Measurements from ENCODE around the gene SUMF2.
"Not testable (repeated sequence)": the region's sequence is repeated elsewhere in the genome, so short reads cannot be mapped to it uniquely, and the experiment has no call there.

The SUMF2 gene

DNA sequence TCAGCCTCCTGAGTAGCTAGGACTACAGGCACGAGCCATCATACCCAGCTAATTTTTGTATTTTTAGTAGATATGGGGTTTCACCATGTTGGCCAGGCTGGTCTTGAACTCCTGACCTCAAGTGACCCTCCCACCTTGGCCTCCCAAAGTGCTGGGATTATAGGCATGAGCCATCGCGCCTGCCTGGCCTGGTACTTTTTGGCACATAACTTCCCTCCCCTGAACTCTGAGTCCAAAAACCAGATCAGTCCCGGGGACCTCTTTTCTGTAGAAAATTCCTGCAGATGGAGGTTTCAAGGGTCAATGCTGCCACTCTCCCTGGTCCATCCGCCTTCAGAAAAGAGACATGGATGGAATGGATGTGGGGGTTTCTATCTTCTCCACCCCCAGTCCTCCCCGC lies 28.3 kb downstream of the SUMF2 start:
- H3K27ac ChIP-seq (ENCODE audit: low read length); H3K9me3 ChIP-seq (ENCODE audit: control insufficient read depth in 1 of 2, low read length in 2 of 2); H3K27me3 ChIP-seq (ENCODE audit: low read depth, low read length): not testable (repeated sequence)
- Histone ChIP-seq H3K36me3 (ENCODE audit: control insufficient read depth in 1 of 2, insufficient read depth in 2 of 2, low read length in 2 of 2) (peaks cover 0 to 11% of the 10 kb centered on the region in 2 donors), H3K4me3 (ENCODE audit: low read depth in 1 of 2, low read length in 2 of 2) (peak overlapping the region; percentile 27 to 37), H3K4me1 (ENCODE audit: control insufficient read depth in 1 of 2, insufficient read depth in 2 of 2, low read length in 2 of 2) (peaks cover 5 to 22% of the 10 kb centered on the region in 2 donors)

GRCh38 chr7:56092789-56093531 lies 28.9 kb downstream of the SUMF2 start, which contains the start of gene PHKG1:
PHKG1 (minus strand) TSS chr7:56092952; CDS start chr7:56088941, 4,011 bp downstream.
- Histone ChIP-seq H3K4me3 (ENCODE audit: low read depth in 1 of 2, low read length in 2 of 2) (peak within 1 kb of the TSS; percentile 27 to 37), H3K27ac (ENCODE audit: low read length) (no peak within 1 kb of the TSS)

DNA sequence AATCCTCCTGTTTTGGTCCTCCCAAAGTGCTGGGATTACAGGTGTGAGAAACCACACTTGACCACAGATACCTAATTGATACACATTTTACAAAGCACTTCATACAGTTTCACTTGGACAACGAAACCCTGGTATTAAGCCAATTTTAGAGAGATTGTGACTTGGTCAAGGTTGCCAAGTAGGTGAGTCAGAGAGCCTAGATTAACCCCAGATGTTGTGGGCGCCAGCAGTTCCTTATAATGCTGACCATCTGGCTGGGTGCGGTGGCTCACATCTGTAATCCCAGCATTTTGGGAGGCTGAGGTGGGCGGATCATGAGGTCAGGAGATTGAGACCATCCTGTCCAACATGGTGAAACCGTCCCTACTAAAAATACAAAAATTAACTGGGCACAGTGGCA lies 33.6 kb downstream of the SUMF2 start:
- peaks cover 0 to 10% of the 10 kb centered on the region in 2 donors for H3K4me1 ChIP-seq (ENCODE audit: control insufficient read depth in 1 of 2, insufficient read depth in 2 of 2, low read length in 2 of 2)
- peaks cover 28 to 34% of the 10 kb centered on the region in 2 donors for H3K36me3 ChIP-seq (ENCODE audit: control insufficient read depth in 1 of 2, insufficient read depth in 2 of 2, low read length in 2 of 2)
- no peak overlapping the region for H3K27ac ChIP-seq (ENCODE audit: low read length)
- H3K9me3 ChIP-seq (ENCODE audit: control insufficient read depth in 1 of 2, low read length in 2 of 2), result no peaks in the 10 kb centered on the region
- H3K27me3 ChIP-seq (ENCODE audit: low read depth, low read length), result no peaks in the 10 kb centered on the region
- H3K4me3 ChIP-seq (ENCODE audit: low read depth in 1 of 2, low read length in 2 of 2), result no peak overlapping the region

More at GRCh38 chr7:56092789-56093531, 28.9 kb downstream of the SUMF2 start, which contains the start of gene PHKG1:
- Histone ChIP-seq H3K36me3 (ENCODE audit: control insufficient read depth in 1 of 2, insufficient read depth in 2 of 2, low read length in 2 of 2) (peaks cover 0 to 7% of the 10 kb centered on the region in 2 donors), H3K27me3 (ENCODE audit: low read depth, low read length) (no peaks in the 10 kb centered on the region), H3K4me1 (ENCODE audit: control insufficient read depth in 1 of 2, insufficient read depth in 2 of 2, low read length in 2 of 2) (peaks cover 5 to 22% of the 10 kb centered on the region in 2 donors), H3K9me3 (ENCODE audit: control insufficient read depth in 1 of 2, low read length in 2 of 2) (no peaks in the 10 kb centered on the region)

GRCh38 chr7:56098187-56099008 lies 34.3 kb downstream of the SUMF2 start:
- peaks cover 33 to 39% of the 10 kb centered on the region in 2 donors for H3K36me3 ChIP-seq (ENCODE audit: control insufficient read depth in 1 of 2, insufficient read depth in 2 of 2, low read length in 2 of 2)
- H3K9me3 ChIP-seq (ENCODE audit: control insufficient read depth in 1 of 2, low read length in 2 of 2); H3K27me3 ChIP-seq (ENCODE audit: low read depth, low read length); H3K4me1 ChIP-seq (ENCODE audit: control insufficient read depth in 1 of 2, insufficient read depth in 2 of 2, low read length in 2 of 2); H3K4me3 ChIP-seq (ENCODE audit: low read depth in 1 of 2, low read length in 2 of 2); H3K27ac ChIP-seq (ENCODE audit: low read length): not testable (repeated sequence)

GRCh38 chr7:56099653-56100052 lies 35.6 kb downstream of the SUMF2 start:
- Histone ChIP-seq H3K27ac (ENCODE audit: low read length) (no peak overlapping the region), H3K9me3 (ENCODE audit: control insufficient read depth in 1 of 2, low read length in 2 of 2) (no peaks in the 10 kb centered on the region), H3K36me3 (ENCODE audit: control insufficient read depth in 1 of 2, insufficient read depth in 2 of 2, low read length in 2 of 2) (peaks cover 38 to 52% of the 10 kb centered on the region in 2 donors), H3K4me3 (ENCODE audit: low read depth in 1 of 2, low read length in 2 of 2) (no peak overlapping the region), H3K4me1 (ENCODE audit: control insufficient read depth in 1 of 2, insufficient read depth in 2 of 2, low read length in 2 of 2) (peaks cover 0 to 13% of the 10 kb centered on the region in 2 donors), H3K27me3 (ENCODE audit: low read depth, low read length) (no peaks in the 10 kb centered on the region)

- not testable (repeated sequence) for H3K9me3 ChIP-seq (ENCODE audit: control insufficient read depth in 1 of 2, low read length in 2 of 2); H3K4me3 ChIP-seq (ENCODE audit: low read depth in 1 of 2, low read length in 2 of 2); H3K27ac ChIP-seq (ENCODE audit: low read length); H3K27me3 ChIP-seq (ENCODE audit: low read depth, low read length)
- Histone ChIP-seq H3K4me1 (ENCODE audit: control insufficient read depth in 1 of 2, insufficient read depth in 2 of 2, low read length in 2 of 2) (peaks cover 0 to 23% of the 10 kb centered on the region in 2 donors), H3K36me3 (ENCODE audit: control insufficient read depth in 1 of 2, insufficient read depth in 2 of 2, low read length in 2 of 2) (peaks cover 38 to 55% of the 10 kb centered on the region in 2 donors)
These were observed 40.1 kb downstream of the SUMF2 start for GRCh38 chr7:56104138-56104537.

- no peaks in the 10 kb centered on the region for H3K9me3 ChIP-seq (ENCODE audit: control insufficient read depth in 1 of 2, low read length in 2 of 2)
- peak overlapping the region; percentile 99 for H3K27ac ChIP-seq (ENCODE audit: low read length)
- H3K27me3 ChIP-seq (ENCODE audit: low read depth, low read length), result no peaks in the 10 kb centered on the region
- peaks cover 0 to 23% of the 10 kb centered on the region in 2 donors for H3K4me1 ChIP-seq (ENCODE audit: control insufficient read depth in 1 of 2, insufficient read depth in 2 of 2, low read length in 2 of 2)
- peak overlapping the region; percentile 84 to 99 for H3K4me3 ChIP-seq (ENCODE audit: low read depth in 1 of 2, low read length in 2 of 2)
- H3K36me3 ChIP-seq (ENCODE audit: control insufficient read depth in 1 of 2, insufficient read depth in 2 of 2, low read length in 2 of 2), result peaks cover 25 to 41% of the 10 kb centered on the region in 2 donors
These were observed 41.4 kb downstream of the SUMF2 start for GRCh38 chr7:56105508-56105907.

- H3K4me3 ChIP-seq (ENCODE audit: low read depth in 1 of 2, low read length in 2 of 2), result peak within 1 kb of the TSS; percentile 84 to 99
- H3K9me3 ChIP-seq (ENCODE audit: control insufficient read depth in 1 of 2, low read length in 2 of 2), result no peaks in the 10 kb centered on the region
- H3K27me3 ChIP-seq (ENCODE audit: low read depth, low read length), result no peaks in the 10 kb centered on the region
- H3K36me3 ChIP-seq (ENCODE audit: control insufficient read depth in 1 of 2, insufficient read depth in 2 of 2, low read length in 2 of 2), result peaks cover 17 to 32% of the 10 kb centered on the region in 2 donors
- peaks cover 0 to 23% of the 10 kb centered on the region in 2 donors for H3K4me1 ChIP-seq (ENCODE audit: control insufficient read depth in 1 of 2, insufficient read depth in 2 of 2, low read length in 2 of 2)
- peak within 1 kb of the TSS; percentile 99 for H3K27ac ChIP-seq (ENCODE audit: low read length)
These were observed 42.3 kb downstream of the SUMF2 start, which contains the start of gene CHCHD2 for GRCh38 chr7:56106108-56107073. CHCHD2 (minus strand) TSS chr7:56106476; CDS start chr7:56106413, 63 bp downstream.

DNA sequence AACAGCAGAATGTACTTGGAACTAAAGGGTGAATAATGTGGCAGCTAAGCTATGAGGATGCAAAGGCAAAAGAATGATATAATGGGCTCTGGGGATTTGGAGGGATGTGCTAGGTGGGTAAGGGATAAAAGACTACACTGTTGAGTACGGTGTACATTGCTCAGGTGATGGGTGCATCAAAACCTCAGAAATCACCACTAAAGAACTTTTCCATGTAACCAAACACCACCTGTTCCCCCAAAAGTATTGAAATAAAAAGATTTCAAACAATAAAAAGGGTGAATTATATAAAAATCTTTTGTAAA lies 43.8 kb downstream of the SUMF2 start:
- peaks cover 0 to 23% of the 10 kb centered on the region in 2 donors for H3K4me1 ChIP-seq (ENCODE audit: control insufficient read depth in 1 of 2, insufficient read depth in 2 of 2, low read length in 2 of 2)
- no peaks in the 10 kb centered on the region for H3K27me3 ChIP-seq (ENCODE audit: low read depth, low read length)
- no peak overlapping the region for H3K27ac ChIP-seq (ENCODE audit: low read length)
- H3K4me3 ChIP-seq (ENCODE audit: low read depth in 1 of 2, low read length in 2 of 2), result no peak overlapping the region
- H3K9me3 ChIP-seq (ENCODE audit: control insufficient read depth in 1 of 2, low read length in 2 of 2), result no peaks in the 10 kb centered on the region
- H3K36me3 ChIP-seq (ENCODE audit: control insufficient read depth in 1 of 2, insufficient read depth in 2 of 2, low read length in 2 of 2), result peaks cover 8 to 20% of the 10 kb centered on the region in 2 donors

- Histone ChIP-seq H3K27ac (ENCODE audit: low read length) (no peak overlapping the region), H3K4me1 (ENCODE audit: control insufficient read depth in 1 of 2, insufficient read depth in 2 of 2, low read length in 2 of 2) (peaks cover 0 to 4% of the 10 kb centered on the region in 2 donors), H3K36me3 (ENCODE audit: control insufficient read depth in 1 of 2, insufficient read depth in 2 of 2, low read length in 2 of 2) (peaks cover 0 to 3% of the 10 kb centered on the region in 2 donors), H3K27me3 (ENCODE audit: low read depth, low read length) (no peaks in the 10 kb centered on the region), H3K9me3 (ENCODE audit: control insufficient read depth in 1 of 2, low read length in 2 of 2) (no peaks in the 10 kb centered on the region), H3K4me3 (ENCODE audit: low read depth in 1 of 2, low read length in 2 of 2) (no peak overlapping the region)
These were observed 46.5 kb downstream of the SUMF2 start for GRCh38 chr7:56110611-56111010.
